Keratinocyte (primary cell): ENCODE data around the gene PARPBP. TPM values are rescaled to one million over a fixed set of nuclear protein-coding genes. Genes with fewer than 3 reads are reported as not detected.
"Not testable (repeated sequence)": the region's sequence is repeated elsewhere in the genome, so short reads cannot be mapped to it uniquely, and the experiment has no call there.

ENCODE experiments used
- DNase-seq: peaks from one replicate; pipeline ENCODE4 v3.0.0-alpha.2; 2011; ENCODE audit warnings: low read depth, missing footprints, low spot score
- FAIRE-seq: peaks from 2 replicates; lab custom pipeline; 2011; peaks lifted over from hg19 to GRCh38; lab: Jason Lieb, UNC
- H2AFZ ChIP-seq: 2 replicates; pipeline ENCODE4 v1.6.0; 2012; ENCODE audit warnings: low read length, control low read depth, inconsistent platforms; ENCODE audit not compliant: control insufficient read depth
- H3K27ac ChIP-seq: 2 replicates; pipeline ENCODE4 v1.5.1; 2011; ENCODE audit warnings: low read length; ENCODE audit not compliant: control insufficient read depth, insufficient read depth
- H3K27me3 ChIP-seq: 3 replicates; pipeline ENCODE4 v1.6.0; 2011; ENCODE audit warnings: low read length; ENCODE audit not compliant: control insufficient read depth, insufficient read depth; ENCODE audit errors: extremely low read depth
- H3K36me3 ChIP-seq, 2 experiments: 2 replicates in 1 of 2; 3 replicates in 1 of 2; pipeline ENCODE4 v1.5.1; 2011; ENCODE audit warnings: low read length in 2 of 2, mild to moderate bottlenecking in 1 of 2; ENCODE audit not compliant: control insufficient read depth in 2 of 2, insufficient read depth in 2 of 2; ENCODE audit errors: extremely low read depth in 1 of 2
- H3K4me1 ChIP-seq: 3 replicates; pipeline ENCODE4 v1.5.1; 2011; ENCODE audit warnings: low read length; ENCODE audit not compliant: control insufficient read depth, insufficient read depth; ENCODE audit errors: extremely low read depth
- H3K4me2 ChIP-seq: 3 replicates; pipeline ENCODE4 v1.6.0; 2011; ENCODE audit warnings: low read depth, low read length; ENCODE audit not compliant: control insufficient read depth, insufficient read depth; ENCODE audit errors: extremely low read depth
- H3K4me3 ChIP-seq, 3 experiments: fragments of 200-600 bp in 1 of 3; sonication (generic) in 1 of 3; 2 replicates in 2 of 3; 3 replicates in 1 of 3; pipeline ENCODE4 v1.5.1; 2011 to 2016; ENCODE audit warnings: low read length in 3 of 3, mild to moderate bottlenecking in 3 of 3, control low read depth in 2 of 3, inconsistent platforms in 1 of 3, low read depth in 1 of 3, mixed read lengths in 1 of 3, mixed run types in 1 of 3, moderate library complexity in 1 of 3; ENCODE audit not compliant: control insufficient read depth in 2 of 3, insufficient read depth in 2 of 3; ENCODE audit errors: extremely low read depth in 1 of 3
- H3K79me2 ChIP-seq: 2 replicates; pipeline ENCODE4 v1.6.0; 2012; ENCODE audit warnings: low read length; ENCODE audit not compliant: control insufficient read depth, insufficient read depth
- H3K9ac ChIP-seq: 3 replicates; pipeline ENCODE4 v1.6.0; 2011; ENCODE audit warnings: low read length; ENCODE audit not compliant: control insufficient read depth, insufficient read depth; ENCODE audit errors: extremely low read depth
- H3K9me1 ChIP-seq: 3 replicates; pipeline ENCODE4 v1.6.0; 2011; ENCODE audit warnings: low read length; ENCODE audit not compliant: control insufficient read depth, insufficient read depth; ENCODE audit errors: extremely low read depth
- H3K9me3 ChIP-seq: 2 replicates; pipeline ENCODE4 v1.5.1; 2012; ENCODE audit warnings: low read depth, low read length; ENCODE audit not compliant: control insufficient read depth
- H4K20me1 ChIP-seq: 3 replicates; pipeline ENCODE4 v1.6.0; 2011; ENCODE audit warnings: low read length; ENCODE audit not compliant: control insufficient read depth, insufficient read depth; ENCODE audit errors: extremely low read depth
- CTCF ChIP-seq, 3 experiments: IDR thresholded peaks in 1 of 3; conservative IDR thresholded peaks in 1 of 3; optimal IDR thresholded peaks in 1 of 3; 2 replicates in 2 of 3; 3 replicates in 1 of 3; pipeline versions ENCODE3 to v1.5.1; 2011; ENCODE audit warnings: low read length in 3 of 3, mild to moderate bottlenecking in 3 of 3, moderate library complexity in 2 of 3, control low read depth in 1 of 3, inconsistent platforms in 1 of 3; ENCODE audit not compliant: insufficient read depth in 2 of 3; ENCODE audit errors: extremely low read depth in 1 of 3
- EZH2 ChIP-seq: IDR thresholded peaks from one replicate; pipeline ENCODE4 v1.6.1; 2012; ENCODE audit warnings: inconsistent platforms, mild to moderate bottlenecking, low read length, moderate library complexity
- dilution Hi-C: fragments of 300-500 bp; cut with MboI; formaldehyde crosslinking; loops from one replicate; pipeline ENCODE4 v1.7.0; 2020; ENCODE audit warnings: low sequenced_read_pairs; ENCODE audit not compliant: extremely low pct_ligation_motif_present
- polyA plus RNA-seq, 5 experiments: library from polyadenylated mRNA; depleted of rRNA in 3 of 5; stranded (reverse) in 3 of 5; stranded (forward) in 1 of 5; unstranded in 1 of 5; fragments of >200 nt; gene quantifications; 1 replicate in 1 of 5; 2 replicates in 3 of 5; 3 replicates in 1 of 5; pipeline versions ENCODE4 v1.2.1 to v1.2.3, GENCODE V29; 2011 to 2012; ENCODE audit warnings: missing spikeins in 2 of 5, low read depth in 1 of 5, low replicate concordance in 1 of 5

Gene PARPBP
- polyA plus RNA-seq, 1 donor (not counting 4 experiments of a cell fraction or from before 2014, with no cell fraction given): 9.1 TPM

- H2AFZ ChIP-seq: no peak overlapping the region
- no peak overlapping the region for H3K4me3 ChIP-seq
- H3K4me1 ChIP-seq: no peaks in the 10 kb centered on the region
- H3K36me3 ChIP-seq: peaks cover 4 to 9% of the 10 kb centered on the region in 2 experiments
- no peak overlapping the region for H3K9ac ChIP-seq
- no peak overlapping the region for H3K4me2 ChIP-seq
- no peaks in the 10 kb centered on the region for H3K79me2 ChIP-seq
- no peaks in the 10 kb centered on the region for H3K9me3 ChIP-seq
- no peaks in the 10 kb centered on the region for H3K9me1 ChIP-seq
- no peaks in the 10 kb centered on the region for H3K27me3 ChIP-seq
- dilution Hi-C loops: no loop called here
- DNase-seq (no peak), FAIRE-seq (no peak)
- H4K20me1 ChIP-seq: no peaks in the 10 kb centered on the region
- TF ChIP-seq EZH2 (no peak), CTCF (optimal IDR thresholded peaks at IDR 0.05 in 1 of 3, IDR thresholded peaks at IDR 0.05 in 1 of 3, conservative IDR thresholded peaks at IDR 0.05 in 1 of 3; ENCODE audit: extremely low read depth in 1 of 3, insufficient read depth in 2 of 3, low read length in 3 of 3) (no peak)
- H3K27ac ChIP-seq: no peak overlapping the region
These were observed 39.1 kb upstream of the PARPBP start for GRCh38 chr12:102080842-102081241.

GRCh38 chr12:102089228-102089835 is 30.7 kb upstream of the PARPBP start:
- H3K36me3 ChIP-seq, FAIRE-seq, H3K4me1 ChIP-seq, dilution Hi-C loops, H3K4me3 ChIP-seq, H3K79me2 ChIP-seq, DNase-seq, H3K9me3 ChIP-seq, H3K9ac ChIP-seq, H3K27ac ChIP-seq, H3K4me2 ChIP-seq, H3K9me1 ChIP-seq, H3K27me3 ChIP-seq, H4K20me1 ChIP-seq, H2AFZ ChIP-seq: not testable (repeated sequence)

- no peaks in the 10 kb centered on the region for H3K4me1 ChIP-seq
- dilution Hi-C loops: no loop called here
- no peak overlapping the region for H2AFZ ChIP-seq
- H3K9me1 ChIP-seq: no peaks in the 10 kb centered on the region
- H3K9me3 ChIP-seq: no peaks in the 10 kb centered on the region
- H4K20me1 ChIP-seq: no peaks in the 10 kb centered on the region
- H3K4me3 ChIP-seq: no peak overlapping the region
- no peak overlapping the region for H3K27ac ChIP-seq
- FAIRE-seq (no peak), DNase-seq (no peak)
- no peaks in the 10 kb centered on the region for H3K27me3 ChIP-seq
- H3K79me2 ChIP-seq: no peaks in the 10 kb centered on the region
- H3K4me2 ChIP-seq: no peak overlapping the region
- H3K36me3 ChIP-seq: peaks cover 0 to 4% of the 10 kb centered on the region in 2 experiments
- TF ChIP-seq EZH2 (no peak), CTCF (optimal IDR thresholded peaks at IDR 0.05 in 1 of 3, IDR thresholded peaks at IDR 0.05 in 1 of 3, conservative IDR thresholded peaks at IDR 0.05 in 1 of 3; ENCODE audit: extremely low read depth in 1 of 3, insufficient read depth in 2 of 3, low read length in 3 of 3) (no peak)
- no peak overlapping the region for H3K9ac ChIP-seq
These were observed 26.7 kb upstream of the PARPBP start for GRCh38 chr12:102093319-102093718.
